Neural cell (in vitro differentiated cells): ENCODE measurements around the gene TSPAN3.

Experiments used
- CTCF ChIP-seq: fragments of 450-650 bp; IDR thresholded peaks from 2 replicates; pipeline ENCODE4 v1.5.1; 2014; ENCODE audit warnings: antibody characterized with exemption, mild to moderate bottlenecking, moderate library complexity; ENCODE audit not compliant: poor library complexity, severe bottlenecking
- EP300 ChIP-seq: fragments of 450-650 bp; conservative IDR thresholded peaks from 2 replicates; pipeline ENCODE4 v1.6.1; 2014; ENCODE audit warnings: antibody characterized with exemption, mild to moderate bottlenecking, moderate library complexity; ENCODE audit not compliant: poor library complexity, severe bottlenecking
- EZH2 ChIP-seq: fragments of 200-600, 300-800 bp; shearing (Covaris generic), sonication (generic); IDR thresholded peaks from 2 replicates; pipeline ENCODE4 v1.6.1; 2014; ENCODE audit warnings: antibody characterized with exemption, low read length, borderline replicate concordance, mild to moderate bottlenecking; ENCODE audit not compliant: insufficient read depth, poor library complexity, severe bottlenecking
- MXI1 ChIP-seq: fragments of 450-650 bp; conservative IDR thresholded peaks from 2 replicates; pipeline ENCODE4 v1.6.1; 2014; ENCODE audit warnings: antibody characterized with exemption, mild to moderate bottlenecking; ENCODE audit not compliant: poor library complexity, severe bottlenecking
- POLR2AphosphoS5 ChIP-seq: IDR thresholded peaks from 2 replicates; pipeline ENCODE4 v1.6.1; 2012
- RAD21 ChIP-seq: fragments of 450-650 bp; conservative IDR thresholded peaks from 2 replicates; pipeline ENCODE4 v1.6.1; 2014; ENCODE audit warnings: antibody characterized with exemption, mild to moderate bottlenecking, moderate library complexity
- REST ChIP-seq: IDR thresholded peaks from 2 replicates; pipeline ENCODE4 v1.6.1; 2012; ENCODE audit warnings: borderline replicate concordance
- SMC3 ChIP-seq: fragments of 450-650 bp; conservative IDR thresholded peaks from 2 replicates; pipeline ENCODE4 v1.6.1; 2014; ENCODE audit warnings: antibody characterized with exemption, mild to moderate bottlenecking, moderate library complexity; ENCODE audit not compliant: poor library complexity
- TAF1 ChIP-seq: IDR thresholded peaks from 2 replicates; pipeline ENCODE4 v1.6.1; 2012; ENCODE audit warnings: low read depth

- no peak for TF ChIP-seq CTCF
- TF ChIP-seq POLR2AphosphoS5, result no peak
- TF ChIP-seq EZH2, result no peak
- TF ChIP-seq MXI1, result no peak
- no peak for TF ChIP-seq TAF1
- no peak for TF ChIP-seq REST
- TF ChIP-seq SMC3, result no peak
- TF ChIP-seq RAD21, result no peak
- TF ChIP-seq EP300, result no peak
Observed at GRCh38 chr15:77004189-77004588, 66.7 kb downstream of the TSPAN3 start.
